ENCODE data around the gene GP1BA. TPM values are rescaled to one million over a fixed set of nuclear protein-coding genes. Genes with fewer than 3 reads are reported as not detected.

Gene GP1BA
- total RNA-seq = under 1 TPM in 3 of 9 donors, not detected in 6; 0.20 to 0.35 (median 0.25) TPM
- polyA plus RNA-seq = under 1 TPM; 0.06 to 0.19 TPM
- long read RNA-seq, donor 1, partial matches to known transcripts = 0 of 4 reads
- long read RNA-seq, donor 1, other reads (novel, unspliced or antisense) = 4 of 4 reads
- long read RNA-seq, donor 2, partial matches to known transcripts = 0 of 2 reads
- long read RNA-seq, donor 2, other reads (novel, unspliced or antisense) = 2 of 2 reads
- long read RNA-seq, donor 3, partial matches to known transcripts = 0 of 1 reads
- long read RNA-seq, donor 3, other reads (novel, unspliced or antisense) = 1 of 1 reads

- intact Hi-C loops (cut with DNase I) = loop anchor here in 2 of 10 donors (10.0 kb wide), 1 partner anchor 53 kb away; the partner anchor contains the start of gene CAMTA2 (in 2 of the 2)
- H3K4me1 ChIP-seq = peaks cover 0 to 17% (median 9%) of the 10 kb centered on the region in 12 donors
- H3K4me3 ChIP-seq = no peak within 1 kb of the TSS
- no peak for DNase-seq
- ATAC-seq = peak in 1 of 4 donors; percentile 23
- peaks cover 0 to 19% (median 8%) of the 10 kb centered on the region in 9 donors for H3K36me3 ChIP-seq
- H3K27ac ChIP-seq = no peak within 1 kb of the TSS
- H3K27me3 ChIP-seq = no peaks in the 10 kb centered on the region
- H3K9me3 ChIP-seq = no peaks in the 10 kb centered on the region
- TF ChIP-seq POLR2A (IDR thresholded peaks at IDR 0.05) = no peak
- TF ChIP-seq CTCF (IDR thresholded peaks at IDR 0.05) = no peak
- 55 to 73% (median 61%) methylated on average over 14 of the region's 14 CpGs for WGBS, 4 donors
Observed at GRCh38 chr17:4931963-4932362, at the start of gene GP1BA. Gene GP1BA (plus strand): TSS chr17:4932277. CDS start chr17:4932605, 328 bp downstream.

GRCh38 chr17:4884489-4884888 lies 47.6 kb upstream of the GP1BA start:
- H3K27ac ChIP-seq = no peak overlapping the region
- no peaks in the 10 kb centered on the region for H3K27me3 ChIP-seq
- no peak overlapping the region for H3K4me3 ChIP-seq
- ATAC-seq = no peak
- DNase-seq = peak in 1 of 5 donors; percentile 11
- H3K9me3 ChIP-seq = no peaks in the 10 kb centered on the region
- TF ChIP-seq CTCF (IDR thresholded peaks at IDR 0.05) (no peak), POLR2A (IDR thresholded peaks at IDR 0.05) (no peak)
- peaks cover 0 to 71% (median 54%) of the 10 kb centered on the region in 9 donors for H3K36me3 ChIP-seq
- peaks cover 0 to 16% (median 0%) of the 10 kb centered on the region in 12 donors for H3K4me1 ChIP-seq
- 95 to 100% (median 97%) methylated on average over 4 of the region's 4 CpGs for WGBS, 4 donors
- intact Hi-C loops (cut with DNase I) = loop anchor here in 7 of 10 donors (5.0 to 10.0 kb wide), 6 partner anchors 47 to 320 kb away; partner anchors contain the start of genes CXCL16 (in 2 of the 7), MED11 (in 2 of the 7), ZMYND15 (in 2 of the 7) and GGT6 (in 1 of the 7)

DNA sequence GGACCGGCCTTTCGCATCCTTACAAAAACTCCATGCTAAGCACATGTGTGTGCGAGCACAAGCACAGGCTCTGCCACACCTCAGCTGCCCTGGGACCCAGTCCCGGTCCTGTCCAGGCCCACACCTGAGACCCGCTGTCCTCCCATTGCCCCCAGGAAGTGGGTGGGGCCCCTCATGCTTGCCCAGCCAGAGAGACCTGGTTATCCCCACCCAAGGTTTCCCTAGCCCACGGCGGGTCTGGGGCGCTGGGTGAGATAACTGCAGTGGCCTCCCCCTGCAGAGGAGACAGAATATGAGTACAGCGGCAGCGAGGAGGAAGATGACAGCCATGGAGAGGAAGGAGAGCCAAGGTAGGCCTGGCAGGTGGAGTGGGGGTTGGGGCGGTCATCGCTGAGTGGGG lies 45.2 kb upstream of the GP1BA start:
- DNase-seq (peak in 2 of 5 donors; percentile 13 to 33), ATAC-seq (no peak)
- H3K4me1 ChIP-seq = peaks cover 0 to 5% (median 0%) of the 10 kb centered on the region in 12 donors
- WGBS, 4 donors = 90 to 96% (median 94%) methylated on average over 10 to 12 of the region's 12 CpGs
- intact Hi-C loops (cut with DNase I) = loop anchor here in 9 of 10 donors (2.0 to 10.0 kb wide), 7 partner anchors 52 to 322 kb away; partner anchors contain the start of genes MED11 (in 6 of the 9), ARRB2 (in 2 of the 9), CXCL16 (in 2 of the 9) and ZMYND15 (in 2 of the 9)
- no peak overlapping the region for H3K4me3 ChIP-seq
- peaks cover 4 to 87% (median 71%) of the 10 kb centered on the region in 9 donors for H3K36me3 ChIP-seq
- H3K27ac ChIP-seq = no peak overlapping the region
- H3K27me3 ChIP-seq = no peaks in the 10 kb centered on the region
- TF ChIP-seq CTCF (IDR thresholded peaks at IDR 0.05) (no peak), POLR2A (IDR thresholded peaks at IDR 0.05) (no peak)
- H3K9me3 ChIP-seq = no peaks in the 10 kb centered on the region

- WGBS, 4 donors = 91 to 93% (median 92%) methylated on average over 18 of the region's 18 CpGs
- Histone ChIP-seq H3K4me1 (no peaks in the 10 kb centered on the region), H3K36me3 (peaks cover 4 to 87% (median 79%) of the 10 kb centered on the region in 9 donors), H3K4me3 (no peak overlapping the region), H3K27me3 (no peaks in the 10 kb centered on the region), H3K27ac (no peak overlapping the region), H3K9me3 (no peaks in the 10 kb centered on the region)
- ATAC-seq (no peak), DNase-seq (peak in 2 of 5 donors; percentile 19 to 42)
- no peak for TF ChIP-seq CTCF (IDR thresholded peaks at IDR 0.05)
- no peak for TF ChIP-seq POLR2A (IDR thresholded peaks at IDR 0.05)
- intact Hi-C loops (cut with DNase I) = loop anchor here in 9 of 10 donors (2.0 to 10.0 kb wide), 7 partner anchors 53 to 323 kb away; partner anchors contain the start of genes MED11 (in 6 of the 9), ARRB2 (in 2 of the 9), CXCL16 (in 2 of the 9) and ZMYND15 (in 2 of the 9)
Observed at GRCh38 chr17:4887581-4887980, 44.5 kb upstream of the GP1BA start.
